Right ventricle myocardium inferior (tissue), 1 donor: ENCODE data around the gene TUFT1. TPM values are rescaled to one million over a fixed set of nuclear protein-coding genes. Genes with fewer than 3 reads are reported as not detected.

Source experiments
- ATAC-seq: fragments of 200-7000 bp; cut with Tn5 transposase; one replicate; pipeline ENCODE4 v1.9.1; 2020; ENCODE audit warnings: mild to moderate bottlenecking, moderate library complexity
- DNase-seq: peaks from one replicate; pipeline ENCODE4 v3.0.0; 2021; ENCODE audit errors: missing footprints
- intact Hi-C: fragments of 100-400 bp; cut with DNase I; formaldehyde crosslinking; loops from one replicate; pipeline ENCODE4 v1.11.0; 2022
- total RNA-seq: library from RNA; stranded (reverse); fragmentation: NEBNext Ultra II Directional; extraction: Animal tissue kit (Norgen Biotek cat#: 25700); gene quantifications from one replicate; pipeline ENCODE4 v1.2.1, GENCODE V29; 2021
- donor health status: DM: no; HTN: yes; CAD: no; lungs with severe emphysema.

Gene TUFT1
- total RNA-seq, 1 donor from 2014 or later, result 3.5 TPM

DNA sequence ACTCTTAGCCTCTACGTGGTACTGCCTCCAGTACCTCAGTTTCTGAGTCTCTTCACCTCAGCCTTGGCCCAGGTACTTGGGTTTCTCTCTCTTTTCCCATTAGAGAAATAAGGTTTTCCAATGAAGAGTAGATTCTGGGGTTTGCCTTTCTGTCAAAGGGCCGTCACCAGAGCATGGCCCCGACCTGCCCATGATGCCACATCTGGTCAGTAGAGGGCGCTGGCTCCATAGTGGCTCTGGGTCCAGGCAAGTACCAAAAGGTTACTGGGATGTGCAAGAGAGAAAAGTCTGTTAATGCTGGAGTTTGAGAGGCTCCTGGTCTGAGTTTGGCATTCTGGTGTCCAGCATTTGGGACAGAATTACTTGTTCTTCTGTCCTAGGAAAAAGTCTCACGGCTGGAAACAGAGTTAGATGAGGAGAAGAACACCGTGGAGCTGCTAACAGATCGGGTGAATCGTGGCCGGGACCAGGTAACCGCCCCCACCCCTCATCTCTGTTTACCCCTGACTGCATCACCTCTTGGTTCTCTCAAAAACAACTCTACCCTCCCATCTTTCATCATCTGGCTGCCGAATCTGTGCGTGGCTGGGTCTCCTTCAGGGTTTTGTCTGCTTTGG lies 5.3 kb upstream of the TUFT1 start:
- intact Hi-C loops, result loop anchor here (5.0 kb wide), 1 partner anchor 303 kb away; the partner anchor contains the start of gene C2CD4D

DNA sequence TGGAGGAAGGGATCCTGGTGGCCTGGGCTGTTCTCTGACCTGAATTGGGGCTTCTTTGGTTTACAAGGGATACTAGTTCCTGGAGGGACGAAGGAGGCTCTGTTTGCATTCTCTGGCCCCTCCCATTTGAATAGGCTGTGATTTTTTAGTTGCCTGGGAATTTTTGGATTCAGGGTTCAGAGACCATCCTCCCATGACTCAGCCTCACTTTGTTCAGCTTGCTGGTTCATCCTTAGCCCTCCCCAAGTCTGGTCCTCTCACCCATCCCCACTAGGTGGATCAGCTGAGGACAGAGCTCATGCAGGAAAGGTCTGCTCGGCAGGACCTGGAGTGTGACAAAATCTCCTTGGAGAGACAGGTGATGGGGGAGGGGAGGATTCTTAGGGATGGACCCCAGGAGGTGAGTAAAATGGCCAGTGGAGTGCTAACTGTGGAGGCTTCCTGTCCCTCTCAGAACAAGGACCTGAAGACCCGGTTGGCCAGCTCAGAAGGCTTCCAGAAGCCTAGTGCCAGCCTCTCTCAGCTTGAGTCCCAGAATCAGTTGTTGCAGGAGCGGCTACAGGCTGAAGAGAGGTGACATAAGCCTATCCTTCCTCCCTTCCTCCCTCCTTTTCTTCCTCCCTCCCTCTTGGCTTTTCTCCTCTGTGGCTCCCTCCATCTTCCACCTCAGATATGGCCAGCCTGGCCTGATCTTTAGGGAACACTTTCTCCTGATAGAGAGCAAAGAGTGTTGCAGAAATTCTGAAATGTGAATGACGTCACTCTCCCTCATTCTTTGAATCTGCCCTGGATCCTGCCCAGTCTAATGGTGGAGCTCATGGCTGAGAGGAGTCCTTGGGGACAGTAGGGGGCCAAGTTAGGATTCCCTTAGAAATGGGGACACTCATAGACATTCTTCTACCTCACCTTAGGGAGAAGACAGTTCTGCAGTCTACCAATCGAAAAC lies 4.5 kb upstream of the TUFT1 start:
- intact Hi-C loops, result loop anchor here (2.0 to 5.0 kb wide), 2 partner anchors 199 to 302 kb away; partner anchors contain the start of gene C2CD4D
- no peak for DNase-seq
- no peak for ATAC-seq

More for the DNA sequence above, 5.3 kb upstream of the TUFT1 start:
- peak; percentile 90 for DNase-seq
- ATAC-seq, result peak; percentile 72

DNA sequence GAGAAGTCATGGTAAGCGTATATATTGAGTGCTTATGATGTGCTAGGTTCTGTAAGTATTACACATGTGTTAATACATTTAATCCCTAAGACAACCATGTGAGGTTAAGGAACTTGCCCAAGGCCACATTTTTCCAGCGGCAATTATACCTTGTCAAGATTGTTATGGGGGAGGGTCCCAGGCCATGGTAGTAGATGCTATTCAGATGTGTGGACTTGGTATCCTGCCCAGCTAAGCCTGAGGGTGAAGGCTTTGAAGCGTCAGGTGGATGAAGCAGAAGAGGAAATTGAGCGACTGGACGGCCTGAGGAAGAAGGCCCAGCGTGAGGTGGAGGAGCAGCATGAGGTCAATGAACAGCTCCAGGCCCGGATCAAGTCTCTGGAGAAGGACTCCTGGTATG lies 3.6 kb upstream of the TUFT1 start:
- DNase-seq (no peak), ATAC-seq (no peak)
- intact Hi-C loops, result loop anchor here (2.0 to 5.0 kb wide), 2 partner anchors 198 to 301 kb away; partner anchors contain the start of gene C2CD4D

DNA sequence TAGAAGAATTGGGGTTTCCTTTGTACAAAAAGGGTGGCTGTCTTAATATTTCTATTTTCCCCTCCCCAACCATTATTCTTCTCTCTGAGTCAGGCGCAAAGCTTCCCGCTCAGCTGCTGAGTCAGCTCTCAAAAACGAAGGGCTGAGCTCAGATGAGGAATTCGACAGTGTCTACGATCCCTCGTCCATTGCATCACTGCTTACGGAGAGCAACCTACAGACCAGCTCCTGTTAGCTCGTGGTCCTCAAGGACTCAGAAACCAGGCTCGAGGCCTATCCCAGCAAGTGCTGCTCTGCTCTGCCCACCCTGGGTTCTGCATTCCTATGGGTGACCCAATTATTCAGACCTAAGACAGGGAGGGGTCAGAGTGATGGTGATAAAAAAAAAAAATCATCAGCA lies 3.0 kb upstream of the TUFT1 start:
- ATAC-seq, result no peak
- intact Hi-C loops, result loop anchor here (2.0 to 5.0 kb wide), 2 partner anchors 198 to 300 kb away; partner anchors contain the start of gene C2CD4D
- no peak for DNase-seq

DNA sequence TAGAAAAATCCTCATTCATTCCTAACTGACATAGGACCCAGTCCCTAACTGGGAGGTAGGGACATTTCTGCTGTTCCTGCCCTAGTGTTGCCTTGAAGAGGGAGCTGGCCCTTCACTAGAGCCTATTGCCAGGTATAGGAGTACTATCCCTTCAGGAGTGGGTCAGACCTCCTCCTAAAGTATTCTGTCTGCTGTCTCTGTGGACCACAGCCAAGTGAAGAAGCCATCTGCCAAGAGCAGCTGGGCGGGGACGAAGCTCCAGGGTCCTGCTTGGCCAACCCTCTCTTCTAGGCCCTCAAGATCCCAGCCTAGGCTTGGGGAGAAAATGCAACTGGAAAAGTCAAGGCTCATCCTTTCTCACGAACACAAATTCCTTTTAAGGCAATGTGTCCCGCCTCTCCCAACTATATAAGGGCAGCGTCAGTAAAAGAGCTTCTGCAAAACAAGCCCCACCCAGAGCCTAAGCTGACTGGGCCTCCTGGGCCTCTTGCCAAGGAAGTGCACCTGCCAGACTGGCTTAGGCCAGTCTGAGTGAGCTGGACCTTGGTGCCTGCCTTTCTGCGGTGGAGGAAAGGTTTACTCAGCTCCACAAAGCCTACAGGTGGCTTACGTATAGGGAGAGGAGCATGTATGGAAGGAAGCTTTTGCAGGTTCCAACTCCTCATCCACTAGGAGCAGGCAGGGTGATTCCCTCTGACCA lies 638 bp upstream of the TUFT1 start:
- intact Hi-C loops, result loop anchor here (5.0 kb wide), 1 partner anchor 298 kb away; the partner anchor contains the start of gene C2CD4D
- peak; percentile 68 for ATAC-seq

DNA sequence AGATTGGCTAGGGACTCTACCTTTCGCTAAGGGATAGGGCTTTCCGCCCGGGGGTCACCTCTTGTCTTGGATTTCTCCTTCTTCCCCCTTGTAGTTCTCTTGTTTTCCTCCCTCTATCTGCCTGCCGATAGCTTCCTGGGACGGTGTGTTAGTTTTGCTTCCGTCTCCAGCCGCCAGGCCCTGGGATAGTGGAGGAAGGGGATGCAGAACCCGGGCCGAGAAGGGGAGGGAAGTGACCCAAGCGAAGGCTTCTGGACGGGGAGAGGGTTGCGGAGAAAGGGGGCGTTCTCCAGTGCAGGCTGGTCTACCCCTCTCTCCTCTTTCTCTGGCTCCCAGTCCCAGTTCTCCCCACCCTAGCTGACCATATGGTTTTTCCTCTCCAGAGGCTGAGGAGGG lies 871 bp downstream of the TUFT1 start:
- no peak for DNase-seq

More for the DNA sequence above, 638 bp upstream of the TUFT1 start:
- DNase-seq, result peak; percentile 74

DNA sequence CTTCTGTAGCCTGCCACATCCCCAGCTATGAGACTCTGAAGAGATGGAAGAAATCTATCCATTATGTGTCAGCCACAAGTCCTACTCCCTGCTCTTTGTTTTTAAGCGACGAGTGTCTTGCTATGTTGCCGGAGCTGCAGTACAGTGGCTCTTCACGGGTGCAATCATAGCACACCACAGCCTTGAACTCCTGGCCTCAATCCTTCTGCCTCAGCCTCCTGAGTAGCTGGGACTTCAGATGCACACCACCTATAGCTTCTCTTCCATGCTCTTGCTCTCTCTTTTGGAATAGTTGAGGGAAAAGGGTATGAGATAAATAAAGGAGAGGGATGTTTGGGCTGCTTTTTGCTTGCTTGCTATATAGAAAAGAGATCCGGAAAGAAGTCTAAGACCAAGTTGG lies 1.6 kb downstream of the TUFT1 start:
- DNase-seq, result no peak
- intact Hi-C loops, result no loop called here
- ATAC-seq, result no peak

More for the DNA sequence above, 871 bp downstream of the TUFT1 start:
- intact Hi-C loops, result no loop called here
- ATAC-seq, result no peak

DNA sequence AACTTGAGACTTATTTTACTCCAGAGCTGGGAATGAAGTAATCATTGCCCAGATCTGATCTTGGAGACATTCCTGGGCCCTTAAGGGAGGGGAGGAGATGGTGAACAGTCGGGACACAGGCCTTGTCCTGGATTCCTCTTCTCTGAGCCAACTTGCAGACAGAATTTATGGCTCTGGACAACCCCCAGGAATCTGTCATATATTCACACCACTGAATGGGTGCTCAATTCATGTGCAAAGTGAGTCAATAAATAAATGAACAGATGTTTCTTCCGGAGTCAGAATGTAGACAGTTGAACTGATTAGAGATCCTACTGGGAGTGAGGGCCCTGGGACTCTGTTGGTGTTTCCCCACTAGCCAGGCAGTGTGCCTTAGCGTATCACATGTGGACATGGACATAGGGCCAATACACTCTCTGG lies 2.6 kb downstream of the TUFT1 start:
- DNase-seq (no peak), ATAC-seq (no peak)
- intact Hi-C loops, result no loop called here

DNA sequence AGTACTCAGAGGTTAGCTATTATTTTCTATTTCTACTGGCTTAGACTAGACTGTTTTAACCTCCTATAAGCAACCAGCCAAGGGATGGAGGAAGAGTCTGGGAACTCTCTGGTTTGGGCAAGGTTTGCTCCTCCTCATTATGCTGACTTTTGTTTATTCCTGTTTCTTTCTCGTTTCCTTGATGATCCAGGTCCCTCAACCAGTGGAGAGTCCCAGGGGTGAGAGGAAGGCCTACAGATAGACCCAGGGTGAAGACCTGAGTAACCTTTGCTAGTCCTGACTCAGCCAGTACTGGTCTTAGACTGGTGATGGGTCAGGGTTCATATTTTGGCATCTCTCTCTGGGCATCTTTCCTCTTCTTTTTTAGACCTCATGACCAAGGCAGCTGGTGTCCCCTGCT lies 5.4 kb downstream of the TUFT1 start:
- ATAC-seq, result no peak

DNA sequence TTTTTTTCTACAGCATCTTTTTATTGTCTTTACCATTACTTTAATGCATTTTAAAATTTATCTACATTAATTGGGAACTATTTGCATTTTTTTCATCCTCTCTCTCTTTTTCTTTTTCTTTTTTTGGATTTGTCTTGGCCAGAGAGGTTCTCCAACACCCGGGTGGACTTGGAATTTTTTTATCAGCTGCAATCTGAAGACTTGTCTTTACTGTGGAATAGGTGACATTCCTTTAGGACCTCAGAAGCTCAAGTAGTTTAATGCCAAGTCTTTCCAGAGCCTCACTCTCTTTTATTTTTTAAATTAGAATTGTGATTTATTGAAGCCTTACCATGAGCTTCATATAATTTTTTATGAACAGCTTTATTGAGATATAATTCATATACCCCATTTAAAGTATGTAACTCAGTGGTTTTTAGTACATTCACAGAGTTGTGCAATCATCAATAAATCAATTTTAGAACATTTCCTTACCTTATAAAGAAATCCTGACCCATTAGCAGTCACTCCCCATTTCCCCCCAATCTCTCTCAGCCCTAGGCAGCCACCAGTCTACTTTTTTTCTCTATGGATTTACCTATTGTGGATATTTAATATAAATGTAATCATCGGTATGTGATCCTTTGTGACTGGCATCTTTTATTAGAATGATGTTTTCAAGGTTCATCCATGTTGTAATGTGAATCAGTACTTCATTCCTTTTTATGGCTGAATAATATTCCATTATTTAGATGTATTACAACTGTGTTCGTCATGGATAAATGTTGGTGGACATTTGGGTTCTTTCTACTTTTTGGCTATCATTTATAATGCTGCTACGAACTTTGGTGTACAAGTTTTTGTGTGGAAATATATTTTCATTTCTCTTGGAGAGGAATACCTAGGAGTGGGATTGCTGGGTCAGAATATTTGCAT lies 6.2 kb downstream of the TUFT1 start:
- ATAC-seq (no peak), DNase-seq (no peak)
- intact Hi-C loops, result no loop called here

More for the DNA sequence above, 5.4 kb downstream of the TUFT1 start:
- intact Hi-C loops, result no loop called here
- no peak for DNase-seq

DNA sequence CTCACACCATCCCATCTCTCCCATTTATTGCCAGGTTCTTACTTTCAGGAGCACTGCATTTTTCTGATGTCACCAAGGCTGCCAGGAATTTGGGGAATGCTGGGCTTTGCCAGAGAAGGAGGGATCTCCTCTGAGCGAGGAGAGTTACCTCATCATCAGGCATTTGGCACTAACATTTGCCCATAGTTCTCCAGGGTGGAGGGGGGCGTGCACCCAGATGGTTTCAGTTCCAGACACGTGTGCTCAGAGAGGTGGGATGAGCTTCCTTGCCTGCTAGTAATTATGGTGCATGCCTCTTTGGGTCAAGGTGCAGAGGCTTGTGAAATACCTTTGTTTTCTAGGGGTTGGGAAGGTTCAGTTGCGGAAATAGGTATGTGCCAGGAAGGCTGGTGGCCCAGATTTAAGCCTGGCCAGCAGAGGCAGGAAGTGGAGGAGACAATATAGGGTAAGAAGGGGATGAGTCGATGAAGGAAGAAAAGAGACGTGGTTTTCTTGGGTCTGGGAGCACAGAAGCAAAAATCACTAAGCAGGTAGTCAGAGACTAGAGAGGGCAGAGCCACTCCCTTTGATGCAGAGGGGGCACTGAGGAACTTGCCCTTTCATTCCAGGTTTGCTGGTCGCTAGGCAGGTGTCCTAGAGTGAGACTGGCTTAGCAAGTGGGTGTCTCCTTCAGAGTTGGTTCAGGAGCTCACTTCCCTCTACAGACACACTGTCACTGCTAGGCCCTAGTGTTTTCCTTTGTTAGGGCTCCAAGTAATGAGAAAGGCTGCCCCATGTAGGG lies 7.2 kb downstream of the TUFT1 start:
- intact Hi-C loops, result no loop called here
- peak; percentile 90 for ATAC-seq
- DNase-seq, result no peak

DNA sequence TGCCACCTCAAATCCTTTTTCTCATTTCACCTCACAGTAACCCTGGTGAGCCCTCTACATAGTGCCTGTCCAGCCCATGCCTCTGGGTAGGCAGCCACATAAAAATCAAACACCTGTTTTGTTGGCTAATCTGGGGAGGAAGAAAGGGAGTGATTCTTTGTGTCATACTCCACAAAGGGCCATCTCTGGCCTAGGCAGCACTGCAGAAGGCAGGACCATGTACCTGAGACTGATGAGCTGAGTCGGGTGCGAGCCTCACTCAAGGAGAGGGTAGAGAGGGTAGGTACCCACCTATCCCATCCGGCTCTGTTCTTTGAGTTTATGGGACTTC lies 7.8 kb downstream of the TUFT1 start:
- DNase-seq (no peak), ATAC-seq (no peak)
- intact Hi-C loops, result no loop called here

DNA sequence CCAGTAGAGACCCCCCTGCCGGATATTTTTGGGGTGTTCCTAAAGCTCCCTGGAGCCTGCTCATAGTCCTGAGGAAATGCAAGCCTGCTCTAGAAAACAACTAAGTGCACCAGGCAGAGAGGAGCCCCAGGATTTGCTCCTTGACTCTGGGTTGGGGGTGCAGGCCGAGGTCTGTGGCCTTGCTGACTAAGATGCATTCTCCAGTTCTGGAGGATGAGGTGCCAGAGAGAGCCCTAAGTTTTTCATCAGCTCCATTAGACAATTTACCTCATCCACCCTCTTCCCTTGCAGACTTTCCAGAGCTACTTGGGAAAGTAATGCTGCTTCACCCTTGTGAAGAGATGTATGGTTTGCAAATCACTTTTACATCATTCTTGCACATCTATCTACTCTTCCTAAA lies 9.1 kb downstream of the TUFT1 start:
- no peak for ATAC-seq
- DNase-seq, result no peak
- intact Hi-C loops, result no loop called here

DNA sequence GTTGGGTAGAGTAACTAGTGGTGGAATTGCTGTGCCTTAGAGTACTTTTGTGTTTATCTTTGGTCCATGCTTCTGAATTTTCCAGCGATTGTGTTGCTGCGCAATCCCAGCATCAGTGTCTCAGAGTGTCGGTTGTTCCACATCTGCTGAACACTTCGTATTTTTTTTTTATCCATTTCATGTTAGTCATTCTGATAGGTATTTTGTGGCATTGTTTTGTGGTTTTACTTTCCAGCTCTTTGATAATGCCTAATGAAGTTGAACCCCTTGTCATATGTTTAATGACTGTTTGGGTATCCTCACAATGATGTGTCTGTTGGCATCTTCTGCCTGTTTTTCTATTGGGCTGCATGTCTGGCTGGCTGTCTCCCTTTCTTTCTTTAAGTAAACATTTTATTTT lies 13.6 kb downstream of the TUFT1 start:
- intact Hi-C loops, result no loop called here
- DNase-seq (no peak), ATAC-seq (no peak)

DNA sequence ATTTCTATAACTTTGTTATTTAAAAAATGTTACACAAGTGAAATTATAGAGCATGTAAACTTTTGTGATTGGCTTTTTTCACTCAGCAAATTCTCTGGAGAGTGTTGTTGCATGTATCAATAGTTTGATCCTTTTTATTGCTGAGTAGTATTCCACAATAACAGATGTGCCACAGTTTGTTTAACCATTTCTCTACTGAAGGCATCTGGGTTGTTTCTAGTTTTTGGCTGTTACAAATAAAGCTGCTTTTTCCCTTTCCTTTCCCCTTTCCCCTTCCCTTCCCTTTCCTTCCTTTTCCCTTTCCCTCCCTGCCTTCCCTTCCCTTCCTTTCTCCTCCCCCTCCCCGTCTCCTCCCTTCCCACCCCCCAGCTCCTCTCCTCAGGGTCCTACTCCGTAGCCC lies 15.9 kb downstream of the TUFT1 start:
- no peak for DNase-seq
- intact Hi-C loops, result no loop called here
- ATAC-seq, result no peak

DNA sequence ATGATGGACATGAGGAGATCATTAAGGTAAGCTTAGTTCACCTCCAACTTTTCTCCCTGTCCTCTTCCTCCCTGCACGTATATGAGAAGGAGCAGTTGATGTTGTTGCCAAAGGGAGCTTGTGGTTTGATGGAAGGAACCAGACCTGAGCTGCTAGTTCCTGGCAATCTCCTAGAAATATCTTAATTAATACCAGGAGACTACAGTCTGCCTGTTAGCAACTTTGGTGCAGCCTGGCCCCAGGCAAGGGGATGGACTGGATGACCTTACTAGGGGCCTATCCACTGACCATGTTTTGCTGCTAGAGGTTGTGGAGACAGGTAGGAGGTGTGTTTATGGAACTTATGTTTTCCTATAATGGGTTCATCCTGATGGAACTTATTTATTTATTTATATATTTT lies 22.6 kb downstream of the TUFT1 start:
- intact Hi-C loops, result no loop called here
- DNase-seq (no peak), ATAC-seq (no peak)

DNA sequence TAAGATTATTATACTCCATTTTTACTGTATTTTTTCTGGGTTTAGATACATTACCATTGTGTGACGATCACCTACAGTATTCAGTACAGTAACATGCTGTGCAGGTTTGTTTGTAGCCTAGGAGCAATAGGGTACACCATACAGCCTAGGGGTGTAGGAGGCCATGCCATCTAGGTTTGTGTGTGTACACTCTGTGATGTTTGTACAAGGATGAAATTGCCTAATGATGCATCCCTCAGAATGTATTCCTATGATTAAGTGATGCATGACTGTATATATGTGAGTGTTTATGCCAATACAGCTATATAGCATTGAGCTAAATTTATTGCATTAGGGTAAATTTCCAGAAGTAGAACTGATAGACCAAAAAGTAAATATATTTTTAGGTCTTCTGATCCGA lies 23.3 kb downstream of the TUFT1 start:
- DNase-seq, result no peak
- ATAC-seq, result no peak
- intact Hi-C loops, result no loop called here
